ENCODE measurements around the gene CSTF2.

GRCh38 chrX:100880368-100880767 lies 60.2 kb downstream of the CSTF2 start:
- TF ChIP-seq, protein P1, sequence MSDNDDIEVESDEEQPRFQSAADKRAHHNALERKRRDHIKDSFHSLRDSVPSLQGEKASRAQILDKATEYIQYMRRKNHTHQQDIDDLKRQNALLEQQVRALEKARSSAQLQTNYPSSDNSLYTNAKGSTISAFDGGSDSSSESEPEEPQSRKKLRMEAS (IDR thresholded peaks at IDR 0.05): no peak
- TF ChIP-seq, protein P2, sequence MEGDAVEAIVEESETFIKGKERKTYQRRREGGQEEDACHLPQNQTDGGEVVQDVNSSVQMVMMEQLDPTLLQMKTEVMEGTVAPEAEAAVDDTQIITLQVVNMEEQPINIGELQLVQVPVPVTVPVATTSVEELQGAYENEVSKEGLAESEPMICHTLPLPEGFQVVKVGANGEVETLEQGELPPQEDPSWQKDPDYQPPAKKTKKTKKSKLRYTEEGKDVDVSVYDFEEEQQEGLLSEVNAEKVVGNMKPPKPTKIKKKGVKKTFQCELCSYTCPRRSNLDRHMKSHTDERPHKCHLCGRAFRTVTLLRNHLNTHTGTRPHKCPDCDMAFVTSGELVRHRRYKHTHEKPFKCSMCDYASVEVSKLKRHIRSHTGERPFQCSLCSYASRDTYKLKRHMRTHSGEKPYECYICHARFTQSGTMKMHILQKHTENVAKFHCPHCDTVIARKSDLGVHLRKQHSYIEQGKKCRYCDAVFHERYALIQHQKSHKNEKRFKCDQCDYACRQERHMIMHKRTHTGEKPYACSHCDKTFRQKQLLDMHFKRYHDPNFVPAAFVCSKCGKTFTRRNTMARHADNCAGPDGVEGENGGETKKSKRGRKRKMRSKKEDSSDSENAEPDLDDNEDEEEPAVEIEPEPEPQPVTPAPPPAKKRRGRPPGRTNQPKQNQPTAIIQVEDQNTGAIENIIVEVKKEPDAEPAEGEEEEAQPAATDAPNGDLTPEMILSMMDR (IDR thresholded peaks at IDR 0.05; ENCODE audit: low read depth, low read length, missing input control): no peak
- no peak for TF ChIP-seq RAD21 (IDR thresholded peaks at IDR 0.05)
- TF ChIP-seq, protein P3, sequence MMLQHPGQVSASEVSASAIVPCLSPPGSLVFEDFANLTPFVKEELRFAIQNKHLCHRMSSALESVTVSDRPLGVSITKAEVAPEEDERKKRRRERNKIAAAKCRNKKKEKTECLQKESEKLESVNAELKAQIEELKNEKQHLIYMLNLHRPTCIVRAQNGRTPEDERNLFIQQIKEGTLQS (IDR thresholded peaks at IDR 0.05): no peak
- TF ChIP-seq TAF1 (conservative IDR thresholded peaks at IDR 0.05): no peak
- no peak for TF ChIP-seq RXRA (IDR thresholded peaks at IDR 0.05)
- no peak for TF ChIP-seq YY1 (IDR thresholded peaks at IDR 0.05)
- TF ChIP-seq EGR1 (IDR thresholded peaks at IDR 0.05; ENCODE audit: low read depth in 2 of 2): no peak
- TF ChIP-seq ZBTB33 (IDR thresholded peaks at IDR 0.05): no peak
- no peak for TF ChIP-seq FOXA2 (IDR thresholded peaks at IDR 0.05)
- TF ChIP-seq FOXA1 (IDR thresholded peaks at IDR 0.05): no peak
